ENCODE results near the gene PNLIP.

Gene PNLIP

GRCh38 chr10:116545756-116546155 lies at the start of gene PNLIP:
Gene PNLIP (plus strand): TSS chr10:116545931. CDS start chr10:116546093, 162 bp downstream.
- DNase-seq (ENCODE audit: low read depth in 1 of 2, low spot score in 1 of 2): no peak

DNA sequence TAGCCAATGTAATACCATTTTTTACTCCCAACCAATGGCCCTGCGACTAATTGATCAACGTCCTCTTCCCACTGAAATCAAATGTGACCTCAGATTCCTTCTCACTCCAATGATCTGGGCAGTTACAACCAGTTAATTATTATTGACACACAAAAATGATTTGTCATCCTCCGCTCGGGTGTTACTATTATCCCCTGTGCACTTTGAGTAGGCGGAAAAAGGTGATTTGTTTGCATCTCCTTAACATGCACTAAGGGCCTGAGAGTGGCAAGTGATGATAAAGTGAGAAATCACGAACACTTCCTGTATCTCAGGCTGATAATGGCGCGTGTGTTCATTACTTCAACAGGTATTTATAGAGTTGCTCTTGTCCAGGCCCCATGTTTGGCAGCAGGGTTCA lies 40.9 kb upstream of the PNLIP start:
- DNase-seq (ENCODE audit: low read depth in 1 of 2, low spot score in 1 of 2): no peak

DNA sequence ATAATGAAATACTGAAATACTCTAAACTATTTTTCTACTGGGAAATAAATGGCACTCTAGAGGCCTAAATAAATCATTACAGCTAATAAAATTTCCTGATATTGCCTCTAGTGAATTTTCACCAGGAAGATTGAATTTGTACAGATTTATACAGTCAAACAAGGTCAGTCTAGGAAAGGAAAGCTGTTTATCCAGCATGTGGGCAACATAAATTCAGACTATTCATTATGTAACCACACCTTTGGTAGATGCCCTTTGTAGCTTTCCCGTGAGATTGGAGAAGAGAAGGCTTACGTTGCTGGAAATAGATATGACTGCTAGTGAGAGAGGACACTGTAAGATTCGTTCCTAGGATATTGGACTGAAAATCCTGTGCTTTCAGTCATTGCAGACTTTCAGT lies 35.2 kb upstream of the PNLIP start:
- no peak for DNase-seq (ENCODE audit: low read depth in 1 of 2, low spot score in 1 of 2)

DNA sequence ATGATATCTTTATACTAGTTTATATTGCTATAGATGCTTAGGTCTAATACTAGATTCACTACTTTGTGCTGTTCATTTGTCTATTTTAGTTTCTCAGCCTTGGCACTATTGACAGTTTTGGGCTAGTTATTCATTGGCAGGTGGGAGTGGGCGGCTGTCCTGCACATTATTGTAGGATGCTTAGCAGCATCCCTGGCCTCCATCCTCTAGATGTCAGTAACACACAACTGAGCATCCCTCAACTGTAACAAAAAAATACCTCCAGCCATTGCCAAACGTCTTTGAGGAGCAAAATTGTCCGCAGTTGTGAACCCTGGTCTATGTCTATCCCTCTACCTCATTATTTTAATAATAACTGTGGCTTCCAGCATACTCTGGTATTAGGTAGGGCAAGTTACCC lies 34.4 kb upstream of the PNLIP start:
- DNase-seq (ENCODE audit: low read depth in 1 of 2, low spot score in 1 of 2): no peak

DNA sequence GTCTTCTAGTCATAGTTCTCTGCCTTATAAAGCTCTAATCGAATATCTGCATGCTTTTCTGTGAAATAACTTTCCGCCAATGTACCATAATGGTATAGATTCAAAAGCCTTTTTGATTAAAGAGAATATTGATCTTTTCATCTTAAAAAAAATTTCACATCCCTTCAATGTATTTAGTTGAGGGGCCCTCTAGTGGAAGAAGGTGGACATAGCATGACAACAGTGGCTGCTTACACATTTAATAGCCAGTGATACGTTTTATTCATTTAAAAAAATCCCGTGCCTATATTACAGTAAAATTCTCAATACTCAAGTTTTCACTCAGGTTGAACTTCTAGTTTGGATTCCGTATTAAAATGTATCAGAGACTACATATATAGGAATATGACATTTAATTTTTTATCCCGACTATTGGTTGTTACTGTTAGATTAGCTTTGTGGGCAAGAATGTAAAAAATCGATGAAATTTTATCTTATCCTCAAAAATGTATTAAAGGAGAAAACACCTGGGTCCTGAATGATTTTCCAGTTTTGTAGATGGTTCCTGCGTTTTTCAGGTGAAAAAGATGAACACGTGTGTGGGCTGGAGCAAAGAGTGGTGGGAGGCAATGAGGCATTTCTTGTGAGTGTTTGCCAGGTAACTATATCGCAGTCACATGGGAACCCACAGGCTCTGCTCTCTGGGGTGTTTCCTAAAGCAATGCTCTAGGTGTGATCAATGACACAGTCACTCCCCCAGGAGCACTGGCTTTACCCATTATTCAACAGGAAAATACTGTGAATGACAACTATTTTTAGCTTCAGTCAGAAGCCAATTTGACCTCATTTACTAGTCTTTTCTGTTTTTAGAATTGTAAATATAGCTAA lies 24.1 kb upstream of the PNLIP start:
- DNase-seq (ENCODE audit: low read depth in 1 of 2, low spot score in 1 of 2): peak in 1 of 2 donors; percentile 11

GRCh38 chr10:116522803-116523381 lies 22.8 kb upstream of the PNLIP start:
- no peak for DNase-seq (ENCODE audit: low read depth in 1 of 2, low spot score in 1 of 2)

DNA sequence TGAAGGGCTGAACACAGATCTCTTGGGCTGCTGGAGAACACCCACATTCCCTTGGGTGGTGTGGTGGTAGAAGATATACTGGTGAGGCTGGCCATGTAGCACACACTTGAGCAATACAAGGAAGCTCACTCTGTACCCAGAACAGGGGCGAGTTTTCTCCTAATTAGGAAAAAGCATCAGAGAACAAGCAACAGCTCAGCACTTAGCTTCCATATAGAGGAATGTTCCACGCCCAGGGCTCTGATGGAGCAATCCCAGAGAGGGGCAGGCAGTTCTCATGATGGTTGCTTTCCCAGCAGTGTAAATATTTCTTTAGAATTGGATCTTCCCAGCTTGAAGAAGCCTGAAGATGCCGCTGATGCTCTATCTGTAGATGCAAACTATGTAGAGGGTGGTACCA lies 21.0 kb upstream of the PNLIP start:
- DNase-seq (ENCODE audit: low read depth in 1 of 2, low spot score in 1 of 2): no peak

GRCh38 chr10:116526219-116526618 lies 19.5 kb upstream of the PNLIP start:
- DNase-seq (ENCODE audit: low read depth in 1 of 2, low spot score in 1 of 2): no peak

GRCh38 chr10:116536810-116537209 lies 8.9 kb upstream of the PNLIP start:
- no peak for DNase-seq (ENCODE audit: low read depth in 1 of 2, low spot score in 1 of 2)

DNA sequence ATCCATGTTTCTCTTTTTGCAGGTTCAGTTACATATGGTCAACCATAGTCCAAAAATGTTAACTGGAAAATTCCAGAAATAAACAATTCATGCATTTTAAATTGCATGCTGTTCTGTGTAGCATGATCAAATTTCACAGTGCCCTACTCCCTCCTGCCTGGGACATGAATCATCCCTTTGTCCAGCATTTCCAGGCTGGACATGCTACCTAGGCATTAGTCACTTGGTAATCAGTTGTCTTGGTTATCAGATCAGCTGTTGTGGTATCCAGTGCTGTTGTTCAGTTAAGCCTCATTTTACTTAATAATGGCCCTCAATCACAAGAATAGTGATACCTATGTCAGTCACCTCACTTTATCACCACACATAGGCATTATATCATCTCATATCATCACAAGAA lies 7.3 kb upstream of the PNLIP start:
- DNase-seq (ENCODE audit: low read depth in 1 of 2, low spot score in 1 of 2): no peak

DNA sequence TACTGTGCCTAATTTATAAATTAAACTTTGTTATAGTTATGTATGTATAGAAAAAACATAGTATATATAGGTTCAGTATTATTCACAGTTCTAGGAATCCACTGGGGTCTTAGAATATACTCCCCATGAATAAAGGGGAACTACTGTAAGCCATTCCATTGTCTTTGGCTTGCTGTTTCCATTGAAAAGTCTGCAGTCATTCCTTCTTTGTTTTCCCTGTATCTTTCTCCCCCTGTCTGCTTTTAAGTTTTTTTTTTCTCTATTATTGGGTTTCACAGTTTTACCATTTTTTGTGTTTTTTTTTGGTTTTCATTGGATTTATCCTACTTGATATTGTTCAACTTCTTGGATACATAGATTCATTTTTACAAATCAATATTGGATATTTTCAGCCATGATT lies 6.7 kb upstream of the PNLIP start:
- DNase-seq (ENCODE audit: low read depth in 1 of 2, low spot score in 1 of 2): no peak

- no peak for DNase-seq (ENCODE audit: low read depth in 1 of 2, low spot score in 1 of 2)
Observed at GRCh38 chr10:116540814-116541213, 4.9 kb upstream of the PNLIP start.

DNA sequence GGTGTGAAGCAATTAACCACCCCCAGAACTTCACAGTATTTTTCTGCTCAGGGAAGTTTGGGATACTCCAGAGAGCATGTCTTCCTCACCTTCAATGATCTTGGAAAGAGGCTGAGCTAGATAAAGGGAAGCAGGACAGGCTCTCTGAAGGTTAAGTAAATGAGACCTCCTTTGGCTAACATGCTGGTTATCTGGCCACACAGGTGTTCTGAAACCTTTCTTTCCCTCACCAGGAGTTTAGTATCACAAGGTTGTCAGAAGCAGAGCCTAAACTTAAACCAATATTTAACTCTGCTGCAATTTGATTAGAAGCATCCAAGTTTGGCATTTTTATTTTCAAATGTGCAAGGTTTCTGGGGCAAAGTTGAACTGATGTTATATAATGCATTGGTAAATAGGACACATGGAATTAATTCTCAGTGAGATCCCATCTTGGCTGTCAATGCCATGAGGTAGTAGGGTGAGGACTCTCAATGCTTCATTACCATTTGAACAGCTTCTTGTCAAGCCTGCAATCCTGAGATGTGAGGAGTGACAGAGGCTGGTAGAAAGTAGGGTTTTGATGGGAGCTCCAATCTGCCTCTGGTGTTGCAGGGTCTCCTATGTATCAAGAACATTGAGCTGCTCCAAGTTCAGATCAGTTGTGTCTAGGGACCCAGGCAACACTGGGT lies 3.6 kb upstream of the PNLIP start:
- DNase-seq (ENCODE audit: low read depth in 1 of 2, low spot score in 1 of 2): no peak

- no peak for DNase-seq (ENCODE audit: low read depth in 1 of 2, low spot score in 1 of 2)
Observed at GRCh38 chr10:116545122-116545521, 609 bp upstream of the PNLIP start.

- DNase-seq (ENCODE audit: low read depth in 1 of 2, low spot score in 1 of 2): no peak
Observed at GRCh38 chr10:116548301-116548700, 2.6 kb downstream of the PNLIP start.

GRCh38 chr10:116553378-116553980 lies 7.7 kb downstream of the PNLIP start:
- no peak for DNase-seq (ENCODE audit: low read depth in 1 of 2, low spot score in 1 of 2)

GRCh38 chr10:116554628-116555027 lies 8.9 kb downstream of the PNLIP start:
- DNase-seq (ENCODE audit: low read depth in 1 of 2, low spot score in 1 of 2): no peak

- DNase-seq (ENCODE audit: low read depth in 1 of 2, low spot score in 1 of 2): no peak
Observed at GRCh38 chr10:116555880-116556279, 10.1 kb downstream of the PNLIP start.

GRCh38 chr10:116557305-116557880 lies 11.7 kb downstream of the PNLIP start:
- no peak for DNase-seq (ENCODE audit: low read depth in 1 of 2, low spot score in 1 of 2)

DNA sequence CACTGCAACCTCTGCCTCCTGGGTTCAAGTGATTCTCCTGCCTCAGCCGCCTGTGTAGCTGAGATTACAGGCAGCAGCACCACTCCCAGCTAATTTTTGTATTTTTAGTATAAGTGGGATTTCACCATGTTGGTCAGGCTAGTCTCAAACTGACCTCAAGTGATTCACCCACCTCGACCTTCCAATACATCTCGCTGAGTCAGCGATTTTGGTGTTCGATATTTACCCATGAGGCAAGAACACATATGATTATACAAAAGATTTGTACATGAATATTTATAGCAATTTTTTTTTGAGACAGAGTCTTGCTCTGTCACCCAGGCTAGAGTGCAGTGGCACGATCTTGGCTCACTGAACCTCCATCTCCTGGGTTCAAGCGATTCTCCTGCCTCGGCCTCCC lies 19.8 kb downstream of the PNLIP start:
- DNase-seq (ENCODE audit: low read depth in 1 of 2, low spot score in 1 of 2): no peak

GRCh38 chr10:116566932-116567331 lies 21.2 kb downstream of the PNLIP start:
- no peak for DNase-seq (ENCODE audit: low read depth in 1 of 2, low spot score in 1 of 2)

Data from activated CD4-positive, alpha-beta T cell treated with anti-CD3 and anti-CD28 coated beads, Interleukin-2, amount 50 U/mL, for 24 hours (primary cell).